GM21360 (cell line): ENCODE results near the gene VPS37D.
A peak's percentile ranks its signal among the peaks of the same experiment; 100 is the strongest.
"Not testable (repeated sequence)": the region's sequence is repeated elsewhere in the genome, so short reads cannot be mapped to it uniquely, and the experiment has no call there.

Experiments
- ATAC-seq: cut with Tn5 transposase; IDR thresholded peaks from one replicate; pipeline ENCODE4 v1.9.1; 2021; ENCODE audit warnings: mild to moderate bottlenecking, moderate library complexity; ENCODE audit not compliant: unreplicated experiment

Gene VPS37D

DNA sequence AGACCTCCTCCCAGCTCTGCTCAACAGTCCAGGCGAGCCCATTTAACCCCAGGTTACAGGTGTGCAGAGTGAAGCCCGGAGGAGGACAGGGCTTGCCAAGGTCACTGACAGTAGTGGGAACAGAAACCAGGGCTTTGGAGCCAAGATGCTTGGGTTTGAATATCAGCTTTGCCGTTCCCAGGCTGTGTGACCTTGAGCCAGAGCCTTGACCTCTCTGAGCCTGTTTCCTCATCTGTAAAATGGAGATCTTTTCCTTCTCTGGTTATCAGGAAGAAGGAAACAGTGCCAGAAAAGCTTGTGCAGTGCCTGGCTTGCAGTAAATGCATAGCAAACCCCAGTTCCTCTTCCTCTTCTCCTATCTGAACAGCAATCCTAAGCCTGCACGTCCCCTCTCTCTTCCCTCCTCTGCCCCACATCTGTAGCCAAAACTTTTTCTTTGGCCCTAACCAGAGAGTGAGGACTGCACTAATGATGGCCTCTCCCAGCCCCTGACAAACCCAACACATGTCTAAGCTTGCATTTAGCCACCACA, 21.9 kb upstream of the VPS37D start:
- ATAC-seq = no peak

DNA sequence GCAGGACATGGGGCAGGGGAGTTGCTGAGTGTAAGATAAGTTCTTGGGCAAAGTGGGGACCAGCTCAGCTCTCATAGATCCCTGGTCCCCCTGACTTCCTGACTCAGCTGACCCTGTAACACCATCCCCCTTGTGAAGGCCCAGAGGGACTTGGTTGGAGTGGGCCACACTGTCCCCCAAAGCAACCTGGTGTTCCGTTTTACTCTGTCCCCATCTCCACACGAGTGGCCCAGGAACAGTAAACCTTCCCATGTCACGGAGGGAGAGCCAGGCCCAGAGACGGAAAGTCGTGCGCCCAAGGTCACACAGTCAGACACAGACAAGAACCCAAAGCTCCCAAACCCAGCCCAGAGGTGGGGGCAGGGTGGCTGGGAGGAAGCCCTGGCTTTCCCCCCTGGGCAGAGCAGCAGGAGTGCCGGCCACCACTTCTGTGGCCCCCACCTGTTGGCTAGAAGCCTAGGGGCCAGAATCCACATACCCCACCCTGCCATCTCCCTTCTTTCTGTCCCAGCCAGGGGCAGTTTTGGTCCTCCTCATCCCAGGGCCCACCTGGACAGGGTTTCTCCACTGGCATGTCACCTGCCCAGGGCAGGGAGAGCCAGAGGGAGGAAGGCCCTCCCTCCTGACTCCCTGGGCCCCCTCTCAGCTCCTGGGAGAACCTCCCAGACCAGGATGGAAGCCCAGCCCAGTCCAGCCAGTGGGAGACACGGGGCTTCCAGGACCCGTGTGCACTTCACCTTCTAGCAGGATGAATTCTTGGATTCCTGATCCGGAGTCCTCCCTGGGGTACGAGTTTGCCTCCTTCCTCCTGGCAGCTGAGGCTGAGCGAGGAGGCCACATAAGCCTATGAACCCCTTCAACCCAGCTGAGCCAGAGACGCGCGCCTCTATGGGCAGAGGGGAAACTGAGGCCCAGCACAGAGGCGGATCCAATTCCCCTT, 20.6 kb upstream of the VPS37D start:
- ATAC-seq = no peak

GRCh38 chr7:73647725-73648592, 19.7 kb upstream of the VPS37D start:
- no peak for ATAC-seq

GRCh38 chr7:73648593-73649332, 18.9 kb upstream of the VPS37D start:
- no peak for ATAC-seq

DNA sequence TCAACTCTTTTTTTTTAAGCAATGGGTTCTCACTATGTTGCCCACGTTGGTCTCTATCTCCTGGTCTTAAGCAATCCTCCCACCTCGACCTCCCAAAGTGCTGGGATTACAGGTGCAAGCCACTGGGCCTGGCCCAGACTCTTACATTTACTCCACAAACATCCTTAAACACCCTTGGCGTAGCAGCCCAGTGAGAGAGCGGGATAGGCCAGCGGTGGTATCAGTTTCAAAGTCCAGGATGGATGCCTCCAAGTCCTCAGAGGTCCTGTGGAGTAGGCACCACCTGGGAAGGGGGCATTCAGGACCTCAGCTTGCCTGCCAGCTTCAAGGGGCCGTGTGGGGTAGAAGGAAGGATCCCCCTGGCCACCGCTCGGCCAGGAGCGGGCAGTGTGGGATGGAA, 18.1 kb upstream of the VPS37D start:
- ATAC-seq = no peak

GRCh38 chr7:73650524-73650923, 17.1 kb upstream of the VPS37D start:
- ATAC-seq = no peak

GRCh38 chr7:73652541-73652949, 15.1 kb upstream of the VPS37D start:
- no peak for ATAC-seq

DNA sequence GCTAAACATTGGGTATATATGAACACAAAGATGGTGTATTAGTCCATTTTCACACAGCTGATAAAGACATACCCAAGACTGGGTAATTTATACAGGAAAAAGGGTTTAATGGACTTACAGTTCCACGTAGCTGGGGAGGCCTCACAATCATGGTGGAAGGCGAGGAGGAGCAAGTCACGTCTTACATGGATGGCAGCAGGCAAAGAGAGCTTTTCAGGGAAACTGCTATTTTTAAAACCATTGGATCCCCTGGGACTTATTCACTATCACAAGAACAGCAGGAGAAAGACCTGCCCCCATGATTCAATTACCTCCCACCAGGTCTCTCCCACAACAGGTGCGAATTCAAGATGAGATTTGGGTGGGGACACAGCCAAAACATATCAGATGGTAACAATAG, 12.3 kb upstream of the VPS37D start:
- not testable (repeated sequence) for ATAC-seq

DNA sequence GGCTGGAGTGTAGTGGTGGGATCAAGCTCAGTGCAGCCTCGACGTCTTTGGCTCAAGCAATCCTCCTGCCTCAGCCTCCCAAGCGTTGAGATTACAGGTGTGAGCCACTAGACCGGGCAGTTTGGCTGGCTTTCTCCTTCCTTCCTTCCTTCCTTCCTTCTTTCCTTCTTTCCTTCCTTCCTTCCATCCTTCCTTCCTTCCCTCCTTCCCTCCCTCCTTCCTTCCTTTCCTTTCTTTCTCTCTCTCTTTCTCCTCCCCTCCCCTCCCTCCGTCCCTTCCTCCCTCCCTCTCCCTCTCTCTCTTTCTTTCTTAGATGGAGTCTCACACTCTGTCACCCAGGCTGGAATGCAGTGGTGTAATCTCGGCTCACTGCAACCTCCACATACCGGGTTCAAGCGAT, 7.6 kb upstream of the VPS37D start:
- ATAC-seq = no peak

GRCh38 chr7:73660594-73660993, 7.0 kb upstream of the VPS37D start:
- ATAC-seq = not testable (repeated sequence)

DNA sequence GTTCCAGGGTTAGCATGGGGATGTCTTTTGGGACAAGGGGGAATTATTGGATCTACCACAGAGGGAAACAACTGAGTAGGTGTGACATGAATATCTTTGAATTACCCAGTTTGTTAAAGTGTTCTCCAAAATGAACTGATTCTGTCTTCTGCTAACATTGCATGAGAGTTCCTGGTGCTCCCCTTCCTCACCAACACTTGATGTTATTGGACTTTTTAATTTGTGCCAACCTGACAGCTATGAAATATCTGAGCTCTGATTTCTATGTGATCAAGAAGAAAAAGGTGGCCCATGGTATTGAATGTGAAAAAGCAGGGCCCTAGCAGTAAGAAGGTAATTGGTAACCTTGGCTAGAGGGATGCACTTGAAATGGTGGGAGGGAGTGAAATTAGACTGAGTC, 4.6 kb upstream of the VPS37D start:
- ATAC-seq = no peak

- peak; percentile 6 for ATAC-seq
Observed at GRCh38 chr7:73668103-73668885, 663 bp downstream of the VPS37D start.

DNA sequence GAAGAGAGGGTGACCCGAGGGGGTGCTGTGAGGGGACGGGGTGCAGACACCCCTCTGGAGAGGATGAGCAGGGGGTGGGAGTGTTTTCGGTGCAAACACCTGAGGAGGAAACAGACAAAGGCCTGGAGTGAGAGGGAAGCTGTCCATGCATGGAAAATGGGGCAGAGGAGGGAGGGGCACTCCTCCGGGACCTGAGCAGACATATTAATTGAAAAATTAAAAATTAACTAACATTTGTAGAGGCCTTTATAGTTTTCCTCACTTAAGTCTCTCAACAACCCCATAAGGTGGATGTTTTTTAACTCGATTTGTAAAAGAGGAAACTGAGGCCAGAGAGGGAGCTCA, 1.2 kb downstream of the VPS37D start:
- ATAC-seq = no peak

GRCh38 chr7:73669288-73669701, 1.7 kb downstream of the VPS37D start:
- ATAC-seq = no peak

DNA sequence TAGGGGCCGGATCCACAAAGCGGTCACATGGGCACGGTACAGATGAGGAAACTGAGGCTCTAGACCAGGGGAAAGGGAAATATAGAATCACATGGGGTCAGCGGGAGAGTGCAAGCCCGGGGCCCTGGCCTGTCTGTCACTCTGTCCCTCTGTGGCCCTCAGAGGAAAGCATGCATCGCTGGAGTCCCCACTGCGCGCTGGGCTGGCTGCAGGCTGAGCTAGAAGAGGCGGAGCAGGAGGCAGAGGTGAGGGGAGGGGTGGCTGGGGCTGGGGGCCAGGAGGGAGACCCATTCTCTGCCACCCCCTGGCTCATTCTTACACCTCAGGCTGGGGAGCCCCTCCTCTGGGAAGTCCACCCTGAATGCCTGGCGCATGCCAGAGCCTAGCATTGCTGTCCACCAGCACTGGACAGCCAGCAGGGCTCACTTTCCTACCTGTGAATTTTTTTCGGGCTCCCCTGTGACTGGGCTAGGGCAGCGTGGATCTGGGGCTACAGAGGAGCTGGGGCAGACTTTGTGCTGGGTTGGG, 2.3 kb downstream of the VPS37D start:
- no peak for ATAC-seq

DNA sequence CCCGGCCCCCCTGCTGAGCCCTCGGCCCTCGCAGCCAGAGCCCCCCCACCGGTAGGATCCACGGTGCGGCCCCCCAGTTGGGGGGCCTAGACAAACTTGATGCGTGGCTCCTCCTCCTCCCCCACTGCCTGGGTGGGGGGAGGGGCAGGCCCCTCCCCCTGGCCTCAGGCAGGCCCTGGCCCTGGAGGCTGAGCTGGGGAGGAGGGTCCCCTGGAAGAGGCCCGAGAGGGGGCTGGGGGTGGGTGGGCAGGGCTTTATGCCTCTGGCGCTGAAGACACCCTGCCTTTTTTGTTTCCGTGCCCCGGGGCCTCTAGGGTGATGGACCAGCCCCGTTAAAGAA, 3.7 kb downstream of the VPS37D start:
- no peak for ATAC-seq

- ATAC-seq = no peak
Observed at GRCh38 chr7:73671857-73672445, 4.3 kb downstream of the VPS37D start.

DNA sequence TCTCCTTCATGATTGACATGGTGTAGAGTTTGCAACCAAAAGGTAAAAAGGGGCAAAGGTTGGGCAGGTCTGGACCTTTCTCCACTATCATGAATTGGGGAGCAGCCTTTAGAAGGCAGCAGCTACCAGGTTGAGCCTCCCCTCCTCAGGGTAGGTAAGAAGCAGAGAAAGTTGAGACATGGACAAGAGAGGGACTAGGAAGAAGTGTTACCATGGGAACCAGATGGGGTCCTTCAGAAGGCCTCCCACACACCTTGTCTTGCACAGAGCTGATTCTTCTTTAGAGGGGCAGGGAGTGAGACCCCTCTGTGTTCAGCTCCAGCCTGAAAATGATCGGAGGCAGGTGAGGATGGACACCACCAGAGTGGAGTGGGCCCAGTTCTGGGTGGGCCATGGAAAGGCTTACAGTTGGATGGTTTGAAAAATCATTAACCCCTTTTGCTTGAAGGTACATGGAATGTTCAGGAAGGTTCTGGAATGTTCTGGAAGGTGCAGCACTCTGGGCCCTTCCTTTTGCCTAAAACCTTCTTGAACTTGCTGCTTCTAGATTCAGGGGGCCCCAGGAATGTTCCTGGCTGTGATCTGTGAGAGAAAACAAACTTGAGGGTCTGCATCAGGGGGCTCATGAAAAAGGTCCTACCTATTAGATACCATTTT, 7.0 kb downstream of the VPS37D start:
- no peak for ATAC-seq

DNA sequence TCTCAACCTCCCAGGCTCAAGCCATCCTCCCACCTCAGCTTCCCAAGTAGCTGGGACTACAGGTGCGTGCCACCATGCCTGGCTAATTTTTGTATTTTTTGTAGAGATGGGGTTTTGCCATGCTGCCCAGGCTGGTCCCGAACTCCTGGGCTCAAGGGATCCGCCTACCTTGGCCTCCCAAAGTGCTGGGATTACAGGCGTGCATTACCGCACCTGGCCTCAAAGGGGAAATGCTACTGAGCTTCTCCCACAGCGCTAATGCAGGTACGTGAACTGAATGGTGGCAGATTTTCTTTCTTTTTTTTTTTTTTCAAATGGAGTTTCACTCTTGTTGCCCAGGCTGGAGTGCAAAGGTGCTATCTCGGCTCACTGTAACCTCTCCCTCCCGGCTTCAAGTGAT, 8.4 kb downstream of the VPS37D start:
- ATAC-seq = not testable (repeated sequence)
